Suprapubic skin (tissue), 4 donors: Measurements from ENCODE around the gene MALRD1. TPM values are rescaled to one million over a fixed set of nuclear protein-coding genes. Genes with fewer than 3 reads are reported as not detected.

ENCODE experiments used
- DNase-seq, 2 donors: peaks; one replicate each; pipeline ENCODE4 v3.0.0-alpha.2; 2019; ENCODE audit warnings: low spot score in 2 of 2
- H3K27ac ChIP-seq: fragments of 200-600 bp; sonication (generic); one replicate; pipeline ENCODE4 v1.5.1; 2019
- H3K27me3 ChIP-seq: fragments of 200-600 bp; sonication (generic); one replicate; pipeline ENCODE4 v1.5.1; 2019
- H3K36me3 ChIP-seq: fragments of 200-600 bp; sonication (generic); one replicate; pipeline ENCODE4 v1.5.1; 2019
- H3K4me1 ChIP-seq: fragments of 200-600 bp; sonication (generic); one replicate; pipeline ENCODE4 v1.5.1; 2019
- H3K4me3 ChIP-seq: fragments of 200-600 bp; sonication (generic); one replicate; pipeline ENCODE4 v1.5.1; 2019; ENCODE audit warnings: mild to moderate bottlenecking
- H3K9me3 ChIP-seq: fragments of 200-600 bp; sonication (generic); one replicate; pipeline ENCODE4 v1.5.1; 2019
- EP300 ChIP-seq: sonication (generic); formaldehyde crosslinking; IDR thresholded peaks from one replicate; pipeline ENCODE4 v1.6.1; 2017; ENCODE audit warnings: antibody characterized with exemption
- POLR2A ChIP-seq, 2 donors: fragments of 450-650 bp; IDR thresholded peaks; one replicate each; pipeline ENCODE4 v1.6.1; 2017; ENCODE audit warnings: antibody characterized with exemption in 2 of 2, mild to moderate bottlenecking in 2 of 2, moderate library complexity in 2 of 2
- POLR2AphosphoS5 ChIP-seq, 3 donors: sonication (generic); formaldehyde crosslinking; IDR thresholded peaks; one replicate each; pipeline ENCODE4 v1.6.1; 2017; ENCODE audit warnings: antibody characterized with exemption in 3 of 3
- WGBS: methylation state at CpG from one replicate; pipeline ENCODE4 v1.1.5; 2018; 5-methylcytosine and 5-hydroxymethylcytosine counted together
- total RNA-seq, 4 donors: library from RNA; depleted of rRNA; stranded (reverse); fragments of >200 nt; gene quantifications; one replicate each; pipeline ENCODE4 v1.1.0, GENCODE V29; 2016
- TF ChIP-seq, protein P1 (sequence below), 2 donors: fragments of 200-600 bp in 1 of 2; fragments of 450-650 bp in 1 of 2; sonication (generic) in 1 of 2; IDR thresholded peaks; one replicate each; pipeline ENCODE4 v1.5.1; 2016 to 2019; ENCODE audit warnings: antibody characterized with exemption in 2 of 2, mild to moderate bottlenecking in 1 of 2, moderate library complexity in 1 of 2

Gene MALRD1
- total RNA-seq, 4 donors from 2014 or later: 0.23 to 0.80 (median 0.31) TPM; not detected in 1

- Histone ChIP-seq H3K4me3 (no peak overlapping the region), H3K27me3 (no peaks in the 10 kb centered on the region), H3K9me3 (no peaks in the 10 kb centered on the region), H3K27ac (no peak overlapping the region), H3K4me1 (no peaks in the 10 kb centered on the region), H3K36me3 (no peaks in the 10 kb centered on the region)
- 73% methylated on average over 5 of the region's 5 CpGs for whole genome bisulfite sequencing
- TF ChIP-seq, protein P1, sequence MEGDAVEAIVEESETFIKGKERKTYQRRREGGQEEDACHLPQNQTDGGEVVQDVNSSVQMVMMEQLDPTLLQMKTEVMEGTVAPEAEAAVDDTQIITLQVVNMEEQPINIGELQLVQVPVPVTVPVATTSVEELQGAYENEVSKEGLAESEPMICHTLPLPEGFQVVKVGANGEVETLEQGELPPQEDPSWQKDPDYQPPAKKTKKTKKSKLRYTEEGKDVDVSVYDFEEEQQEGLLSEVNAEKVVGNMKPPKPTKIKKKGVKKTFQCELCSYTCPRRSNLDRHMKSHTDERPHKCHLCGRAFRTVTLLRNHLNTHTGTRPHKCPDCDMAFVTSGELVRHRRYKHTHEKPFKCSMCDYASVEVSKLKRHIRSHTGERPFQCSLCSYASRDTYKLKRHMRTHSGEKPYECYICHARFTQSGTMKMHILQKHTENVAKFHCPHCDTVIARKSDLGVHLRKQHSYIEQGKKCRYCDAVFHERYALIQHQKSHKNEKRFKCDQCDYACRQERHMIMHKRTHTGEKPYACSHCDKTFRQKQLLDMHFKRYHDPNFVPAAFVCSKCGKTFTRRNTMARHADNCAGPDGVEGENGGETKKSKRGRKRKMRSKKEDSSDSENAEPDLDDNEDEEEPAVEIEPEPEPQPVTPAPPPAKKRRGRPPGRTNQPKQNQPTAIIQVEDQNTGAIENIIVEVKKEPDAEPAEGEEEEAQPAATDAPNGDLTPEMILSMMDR (IDR thresholded peaks at IDR 0.05): no peak
- no peak for TF ChIP-seq EP300
- no peak for TF ChIP-seq POLR2AphosphoS5 (IDR thresholded peaks at IDR 0.05)
- no peak for TF ChIP-seq POLR2A (IDR thresholded peaks at IDR 0.05)
- DNase-seq: no peak
Observed at GRCh38 chr10:19195698-19196097, 147.1 kb downstream of the MALRD1 start.

- no peak for DNase-seq
- 67% methylated on average over 2 of the region's 2 CpGs for WGBS
- Histone ChIP-seq H3K27me3 (no peaks in the 10 kb centered on the region), H3K4me3 (no peak overlapping the region), H3K4me1 (no peaks in the 10 kb centered on the region), H3K36me3 (no peaks in the 10 kb centered on the region), H3K27ac (no peak overlapping the region), H3K9me3 (no peaks in the 10 kb centered on the region)
- TF ChIP-seq POLR2AphosphoS5 (IDR thresholded peaks at IDR 0.05): no peak
- TF ChIP-seq POLR2A (IDR thresholded peaks at IDR 0.05): no peak
- no peak for TF ChIP-seq EP300
- TF ChIP-seq, protein P1 (IDR thresholded peaks at IDR 0.05): no peak
Observed at GRCh38 chr10:19200211-19200610, 151.6 kb downstream of the MALRD1 start.

- no peaks in the 10 kb centered on the region for H3K9me3 ChIP-seq
- no peaks in the 10 kb centered on the region for H3K4me1 ChIP-seq
- H3K27ac ChIP-seq: no peak overlapping the region
- TF ChIP-seq POLR2A (IDR thresholded peaks at IDR 0.05) (no peak), POLR2AphosphoS5 (IDR thresholded peaks at IDR 0.05) (no peak), EP300 (no peak)
- TF ChIP-seq, protein P1 (IDR thresholded peaks at IDR 0.05): no peak
- 84% methylated on average over 5 of the region's 5 CpGs for WGBS
- H3K36me3 ChIP-seq: no peaks in the 10 kb centered on the region
- no peak for DNase-seq
- no peak overlapping the region for H3K4me3 ChIP-seq
- H3K27me3 ChIP-seq: no peaks in the 10 kb centered on the region
Observed at GRCh38 chr10:19204246-19204917, 155.8 kb downstream of the MALRD1 start.

DNA sequence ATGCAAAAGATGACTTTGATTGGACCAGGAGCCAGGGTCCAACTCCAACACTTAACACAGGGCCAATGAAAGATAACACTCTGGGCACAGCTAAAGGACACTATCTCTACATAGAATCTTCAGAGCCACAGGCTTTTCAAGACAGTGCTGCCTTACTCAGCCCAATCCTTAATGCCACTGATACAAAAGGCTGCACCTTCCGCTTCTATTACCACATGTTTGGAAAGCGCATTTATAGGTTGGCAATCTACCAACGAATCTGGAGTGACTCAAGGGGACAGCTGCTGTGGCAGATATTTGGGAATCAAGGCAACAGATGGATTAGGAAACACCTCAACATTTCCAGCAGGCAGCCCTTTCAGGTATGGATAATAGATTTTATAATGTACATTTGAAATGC lies 160.7 kb downstream of the MALRD1 start:
- WGBS: 41% methylated on average over 3 of the region's 3 CpGs
- TF ChIP-seq POLR2A (IDR thresholded peaks at IDR 0.05): no peak
- TF ChIP-seq, protein P1 (IDR thresholded peaks at IDR 0.05): no peak
- H3K36me3 ChIP-seq: no peaks in the 10 kb centered on the region
- H3K4me3 ChIP-seq: no peak overlapping the region
- DNase-seq: no peak
- no peaks in the 10 kb centered on the region for H3K4me1 ChIP-seq
- no peaks in the 10 kb centered on the region for H3K27me3 ChIP-seq
- no peak overlapping the region for H3K27ac ChIP-seq
- no peaks in the 10 kb centered on the region for H3K9me3 ChIP-seq

- no peaks in the 10 kb centered on the region for H3K36me3 ChIP-seq
- WGBS: 27% methylated on average over 5 of the region's 5 CpGs
- no peak for DNase-seq
Observed at GRCh38 chr10:19212590-19212989, 164.0 kb downstream of the MALRD1 start.

More at GRCh38 chr10:19212590-19212989, 164.0 kb downstream of the MALRD1 start:
- no peaks in the 10 kb centered on the region for H3K27me3 ChIP-seq
- H3K4me1 ChIP-seq: no peaks in the 10 kb centered on the region
- no peak overlapping the region for H3K4me3 ChIP-seq
- no peak overlapping the region for H3K27ac ChIP-seq
- TF ChIP-seq POLR2AphosphoS5 (IDR thresholded peaks at IDR 0.05) (no peak), POLR2A (IDR thresholded peaks at IDR 0.05) (no peak), EP300 (no peak)
- TF ChIP-seq, protein P1 (IDR thresholded peaks at IDR 0.05): no peak
- H3K9me3 ChIP-seq: no peaks in the 10 kb centered on the region
